Fibroblast of villous mesenchyme (primary cell): ENCODE results near the gene STIM2. TPM values are rescaled to one million over a fixed set of nuclear protein-coding genes. Genes with fewer than 3 reads are reported as not detected.

Experiments used
- DNase-seq: peaks from one replicate; pipeline ENCODE4 v3.0.0-alpha.2; 2010; ENCODE audit warnings: low read depth
- H3K4me3 ChIP-seq: 2 replicates; pipeline ENCODE4 v1.5.1; 2011; ENCODE audit warnings: low read depth, mild to moderate bottlenecking, low read length
- CTCF ChIP-seq: IDR thresholded peaks from 2 replicates; pipeline ENCODE4 v1.5.1; 2012; ENCODE audit warnings: low read depth, mild to moderate bottlenecking, low read length; ENCODE audit not compliant: insufficient read depth
- total RNA-seq: library from RNA; depleted of rRNA; stranded (reverse); fragments of >200 nt; gene quantifications from 2 replicates; pipeline ENCODE4 v1.2.3, GENCODE V29; 2012

The STIM2 gene
- total RNA-seq, 1 donor = 21.6 TPM

DNA sequence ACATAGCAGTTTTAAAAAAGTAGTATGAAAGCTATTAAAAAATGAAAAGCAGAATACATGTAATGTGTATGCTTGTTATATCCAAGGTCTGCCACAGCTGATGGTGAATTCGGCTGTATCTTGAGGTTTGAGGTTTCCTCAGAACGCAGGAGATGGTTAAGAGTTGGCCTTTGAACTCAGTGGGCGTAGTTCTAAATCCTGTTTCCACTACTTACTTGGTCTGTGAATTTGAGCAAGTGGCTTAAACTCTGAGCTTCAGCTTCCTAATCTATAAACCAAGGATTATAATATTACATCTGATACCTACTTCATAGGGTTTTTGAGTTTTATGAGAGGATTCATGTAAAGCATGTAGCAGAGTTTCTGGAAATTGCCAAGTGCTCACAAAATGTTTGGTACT, 125.2 kb downstream of the STIM2 start:
- TF ChIP-seq CTCF = no peak
- no peak overlapping the region for H3K4me3 ChIP-seq
- peak; percentile 74 for DNase-seq

DNA sequence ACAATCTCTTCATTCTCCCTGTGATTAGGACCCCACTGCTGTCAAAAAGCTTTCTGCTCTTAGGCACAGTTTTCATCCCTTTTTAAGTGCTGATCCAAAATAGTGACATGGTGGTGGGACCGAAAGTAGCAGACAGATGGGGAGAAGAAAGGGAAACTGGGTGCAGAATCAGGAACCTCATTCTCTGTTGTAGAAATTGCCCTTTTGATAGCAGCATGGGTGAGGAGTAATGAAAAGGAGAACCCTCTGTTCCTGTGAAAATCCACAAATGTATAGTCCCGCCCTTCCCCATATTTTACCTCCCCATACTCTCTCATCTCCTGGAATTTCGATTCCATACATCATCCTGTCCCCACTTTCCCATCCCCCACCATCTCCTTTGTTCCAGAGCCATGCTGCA, 126.5 kb downstream of the STIM2 start:
- no peak for DNase-seq
- no peak for TF ChIP-seq CTCF
- H3K4me3 ChIP-seq = no peak overlapping the region

DNA sequence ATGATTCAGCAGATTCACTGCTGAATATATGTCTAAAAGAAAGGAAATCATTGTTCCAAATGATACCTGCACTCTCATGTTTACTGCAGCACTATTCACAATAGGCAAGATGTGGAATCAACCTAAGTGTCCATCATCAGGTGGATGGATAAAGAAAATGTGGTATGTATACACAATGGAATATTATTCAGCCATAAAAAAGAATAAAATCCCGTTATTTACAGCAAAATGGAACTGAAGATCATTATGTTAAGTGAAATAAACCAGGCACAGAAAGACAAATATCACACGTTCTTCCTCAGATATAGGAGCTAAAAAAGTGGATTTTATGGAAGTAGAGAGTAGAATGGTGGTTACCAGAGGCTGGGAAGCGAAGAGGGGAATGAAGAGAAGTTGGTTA, 130.4 kb downstream of the STIM2 start:
- no peak overlapping the region for H3K4me3 ChIP-seq
- no peak for TF ChIP-seq CTCF
- DNase-seq = no peak

GRCh38 chr4:26992657-26993361, 132.2 kb downstream of the STIM2 start:
- DNase-seq = peak; percentile 46
- H3K4me3 ChIP-seq = no peak overlapping the region
- no peak for TF ChIP-seq CTCF

- no peak for TF ChIP-seq CTCF
- H3K4me3 ChIP-seq = no peak overlapping the region
- DNase-seq = peak; percentile 28
Observed at GRCh38 chr4:26993539-26993938, 132.9 kb downstream of the STIM2 start.

DNA sequence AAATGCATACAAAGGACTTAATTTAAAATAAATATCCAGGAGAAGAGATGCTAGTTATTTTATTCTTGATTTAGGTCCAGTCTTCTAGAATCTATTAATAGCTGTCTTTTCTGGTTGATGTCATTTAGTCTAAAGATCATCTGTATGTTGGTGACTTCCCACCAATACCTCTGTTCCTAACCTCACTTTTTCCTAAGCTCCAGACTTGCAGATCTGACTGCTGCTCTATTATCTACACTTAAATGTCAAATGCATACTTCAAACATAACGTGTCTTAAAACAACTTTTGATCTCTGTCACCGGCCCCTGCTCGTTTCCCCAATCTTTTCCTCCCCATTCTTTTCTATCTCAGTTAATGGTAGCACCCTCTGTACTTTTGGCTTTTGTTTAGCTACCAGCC, 133.3 kb downstream of the STIM2 start:
- no peak overlapping the region for H3K4me3 ChIP-seq
- no peak for DNase-seq
- no peak for TF ChIP-seq CTCF

GRCh38 chr4:26995316-26995715, 134.7 kb downstream of the STIM2 start:
- TF ChIP-seq CTCF = no peak
- no peak for DNase-seq
- H3K4me3 ChIP-seq = no peak overlapping the region
